ENCODE results near the gene ASIC1. TPM values are rescaled to one million over a fixed set of nuclear protein-coding genes. Genes with fewer than 3 reads are reported as not detected.

Gene ASIC1
- total RNA-seq, 4 donors from 2014 or later: 0.70 to 5.7 (median 1.5) TPM; not detected in 1

GRCh38 chr12:50077099-50077498 lies 19.7 kb downstream of the ASIC1 start:
- no peaks in the 10 kb centered on the region for H3K27me3 ChIP-seq
- peaks cover 0 to 19% (median 0%) of the 10 kb centered on the region in 4 donors for H3K4me1 ChIP-seq
- TF ChIP-seq POLR2A (IDR thresholded peaks at IDR 0.05): no peak
- TF ChIP-seq CTCF (IDR thresholded peaks at IDR 0.05): no peak
- H3K9me3 ChIP-seq: no peaks in the 10 kb centered on the region
- no peak for DNase-seq
- no peak overlapping the region for H3K27ac ChIP-seq
- H3K4me3 ChIP-seq: no peak overlapping the region
- H3K36me3 ChIP-seq: no peaks in the 10 kb centered on the region

DNA sequence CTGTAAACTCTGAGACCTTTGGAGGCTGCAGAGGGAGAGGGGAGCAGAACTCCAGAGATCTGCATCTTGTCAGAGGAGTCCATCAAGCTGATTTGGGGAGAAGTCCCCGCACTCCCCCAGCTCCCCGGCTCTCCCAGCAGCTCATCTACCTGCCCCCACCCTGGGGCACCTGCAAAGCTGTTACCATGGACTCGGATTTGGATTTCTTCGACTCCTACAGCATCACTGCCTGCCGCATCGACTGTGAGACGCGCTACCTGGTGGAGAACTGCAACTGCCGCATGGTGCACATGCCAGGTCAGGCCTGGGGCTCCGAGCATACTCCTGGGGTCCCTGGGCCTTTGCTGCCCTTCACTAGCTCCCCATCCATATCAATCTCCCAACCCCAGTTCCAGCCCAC lies 20.9 kb downstream of the ASIC1 start:
- no peaks in the 10 kb centered on the region for H3K36me3 ChIP-seq
- H3K4me1 ChIP-seq: peaks cover 0 to 25% (median 1%) of the 10 kb centered on the region in 4 donors
- H3K9me3 ChIP-seq: no peaks in the 10 kb centered on the region
- DNase-seq: no peak
- TF ChIP-seq POLR2A (IDR thresholded peaks at IDR 0.05) (no peak), CTCF (IDR thresholded peaks at IDR 0.05) (no peak)
- H3K27me3 ChIP-seq: no peaks in the 10 kb centered on the region
- H3K4me3 ChIP-seq: no peak overlapping the region
- H3K27ac ChIP-seq: no peak overlapping the region

GRCh38 chr12:50079771-50080170 lies 22.4 kb downstream of the ASIC1 start:
- no peak for DNase-seq
- H3K27me3 ChIP-seq: no peaks in the 10 kb centered on the region
- no peaks in the 10 kb centered on the region for H3K9me3 ChIP-seq
- no peak overlapping the region for H3K4me3 ChIP-seq
- no peak for TF ChIP-seq POLR2A (IDR thresholded peaks at IDR 0.05)
- TF ChIP-seq CTCF (IDR thresholded peaks at IDR 0.05): no peak
- peaks cover 0 to 37% (median 3%) of the 10 kb centered on the region in 4 donors for H3K4me1 ChIP-seq
- no peaks in the 10 kb centered on the region for H3K36me3 ChIP-seq
- no peak overlapping the region for H3K27ac ChIP-seq

GRCh38 chr12:50081096-50081808 lies 23.9 kb downstream of the ASIC1 start:
- peak overlapping the region in 2 of 4 donors; percentile 81 to 93 for H3K27ac ChIP-seq
- H3K4me1 ChIP-seq: peaks cover 0 to 34% (median 5%) of the 10 kb centered on the region in 4 donors
- no peak for DNase-seq
- TF ChIP-seq POLR2A (IDR thresholded peaks at IDR 0.05) (no peak), CTCF (IDR thresholded peaks at IDR 0.05) (no peak)
- H3K36me3 ChIP-seq: no peaks in the 10 kb centered on the region
- H3K9me3 ChIP-seq: no peaks in the 10 kb centered on the region
- no peak overlapping the region for H3K4me3 ChIP-seq
- no peaks in the 10 kb centered on the region for H3K27me3 ChIP-seq

GRCh38 chr12:50082644-50083043 lies 25.2 kb downstream of the ASIC1 start:
- TF ChIP-seq POLR2A (IDR thresholded peaks at IDR 0.05) (peak; percentile 21 to 69), CTCF (IDR thresholded peaks at IDR 0.05) (peak in 3 of 6 experiments; percentile 45 to 51 (median 46))
- H3K9me3 ChIP-seq: no peaks in the 10 kb centered on the region
- H3K4me1 ChIP-seq: peaks cover 0 to 34% (median 5%) of the 10 kb centered on the region in 4 donors
- no peaks in the 10 kb centered on the region for H3K27me3 ChIP-seq
- H3K36me3 ChIP-seq: peaks cover 0 to 12% (median 0%) of the 10 kb centered on the region in 3 donors
- peak overlapping the region in 3 of 4 donors; percentile 65 to 93 (median 81) for H3K27ac ChIP-seq
- peak in 2 of 3 donors; percentile 83 to 90 for DNase-seq
- H3K4me3 ChIP-seq: no peak overlapping the region
